Activated CD8-positive, alpha-beta memory T cell treated with anti-CD3 and anti-CD28 coated beads, Interleukin-2, amount 50 U/mL, for 48 hours (primary cell): ENCODE data around the gene CTNS.

Experiments
- DNase-seq: peaks from one replicate; pipeline ENCODE4 v3.0.0-alpha.2; 2020

Gene CTNS

DNA sequence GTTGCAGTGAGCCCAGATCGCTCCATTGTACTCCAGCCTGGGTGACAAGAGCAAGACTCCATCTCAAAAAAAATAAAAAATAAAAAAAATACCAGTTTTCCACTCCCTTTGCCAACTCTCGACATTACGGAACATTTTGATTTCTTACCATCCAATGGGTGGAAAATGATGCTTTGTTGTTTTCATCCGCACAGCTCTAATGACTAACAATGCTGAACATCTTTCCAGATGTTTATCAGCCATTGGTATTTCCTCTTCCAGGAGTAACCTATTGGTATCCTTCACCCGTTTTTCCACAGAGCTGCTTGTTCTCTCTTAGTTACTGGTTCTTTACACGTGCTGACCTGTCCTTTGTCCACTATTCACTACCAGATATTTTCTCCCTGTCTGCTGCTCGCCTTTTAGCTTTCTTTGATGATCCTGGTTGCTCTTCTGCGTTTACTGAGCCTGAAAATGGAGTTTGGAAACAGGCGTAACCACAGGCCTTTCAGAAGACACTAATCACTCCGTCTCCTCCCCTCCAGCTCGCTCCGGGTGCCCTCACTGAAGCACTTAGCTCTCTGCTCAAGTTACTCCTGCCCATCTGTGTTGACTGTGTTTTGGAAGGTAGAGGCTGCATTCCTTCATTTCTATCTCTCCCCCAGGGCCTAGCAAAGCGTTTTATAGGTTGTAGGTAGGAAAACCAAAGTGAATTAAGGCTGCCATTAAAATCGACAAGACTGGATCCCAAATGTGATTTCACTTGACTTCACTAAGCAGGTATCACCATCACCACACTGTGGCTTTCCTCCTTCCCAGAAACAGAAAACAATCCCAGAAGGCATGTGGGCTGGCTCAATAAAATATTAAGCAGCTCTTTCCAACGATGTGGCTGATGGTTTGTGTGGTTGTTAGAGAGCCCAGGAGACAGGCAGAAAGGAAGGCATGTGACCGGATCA is 9.5 kb upstream of the CTNS start:
- DNase-seq: no peak

DNA sequence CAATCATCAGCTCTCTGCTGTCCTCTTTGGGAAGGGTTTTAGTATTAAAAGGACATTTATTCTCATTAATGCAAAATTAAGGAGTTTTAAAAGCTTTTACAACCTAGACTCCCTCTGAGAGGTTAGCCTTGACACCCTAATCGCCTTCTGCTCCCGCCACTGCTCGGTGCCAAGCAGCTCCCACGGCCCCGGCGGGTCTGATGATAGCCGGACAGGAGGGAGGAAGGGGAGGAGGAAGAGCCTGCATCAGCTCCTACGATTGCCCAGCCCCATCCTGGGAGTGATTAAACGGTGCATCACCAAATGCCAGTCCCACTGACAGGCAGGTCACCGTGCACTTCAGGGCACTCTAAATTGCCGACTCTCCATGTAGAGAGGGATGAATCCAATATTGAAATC is 8.8 kb upstream of the CTNS start:
- no peak for DNase-seq

DNA sequence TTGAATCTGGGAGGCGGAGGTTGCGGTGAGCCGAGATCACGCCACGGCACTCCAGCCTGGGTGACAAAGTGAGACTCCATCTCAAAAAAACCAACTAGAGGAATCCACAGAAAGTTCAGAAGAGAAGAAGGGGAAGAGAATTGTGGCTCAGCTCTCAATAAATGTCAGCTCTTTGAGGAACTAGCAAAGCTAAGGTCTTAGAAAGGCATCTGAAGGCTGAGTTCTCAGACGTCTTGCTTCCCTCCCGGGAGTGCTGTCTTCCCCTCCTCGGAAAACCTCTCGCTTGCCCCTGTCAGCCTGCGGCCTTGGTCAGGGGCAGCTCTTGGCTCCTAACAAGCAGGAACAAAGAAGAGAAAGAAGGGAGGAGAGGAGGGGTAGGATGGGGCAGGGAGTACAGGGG is 5.8 kb upstream of the CTNS start:
- no peak for DNase-seq

- DNase-seq: no peak
Observed at GRCh38 chr17:3632287-3632686, 4.3 kb upstream of the CTNS start.

GRCh38 chr17:3635474-3636153 is 946 bp upstream of the CTNS start:
- no peak for DNase-seq

DNA sequence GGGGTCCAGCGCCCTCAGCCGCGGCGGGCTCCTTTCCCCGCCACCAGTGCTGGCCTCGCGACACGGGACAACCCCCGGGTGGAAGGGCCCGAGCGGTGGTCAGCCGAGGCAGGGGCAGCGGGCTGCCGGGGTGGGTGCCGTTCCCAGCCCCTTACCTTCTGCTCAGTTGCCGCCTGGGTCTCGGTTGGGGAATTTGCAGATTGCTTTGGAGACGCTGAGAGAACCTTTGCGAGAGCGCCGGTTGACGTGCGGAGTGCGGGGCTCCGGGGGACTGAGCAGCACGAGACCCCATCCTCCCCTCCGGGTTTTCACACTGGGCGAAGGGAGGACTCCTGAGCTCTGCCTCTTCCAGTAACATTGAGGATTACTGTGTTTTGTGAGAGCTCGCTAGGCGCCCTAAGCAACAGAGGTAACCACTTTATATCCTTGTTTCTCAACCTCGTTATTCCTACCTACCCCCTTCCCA is 381 bp downstream of the CTNS start:
- DNase-seq: peak; percentile 63

DNA sequence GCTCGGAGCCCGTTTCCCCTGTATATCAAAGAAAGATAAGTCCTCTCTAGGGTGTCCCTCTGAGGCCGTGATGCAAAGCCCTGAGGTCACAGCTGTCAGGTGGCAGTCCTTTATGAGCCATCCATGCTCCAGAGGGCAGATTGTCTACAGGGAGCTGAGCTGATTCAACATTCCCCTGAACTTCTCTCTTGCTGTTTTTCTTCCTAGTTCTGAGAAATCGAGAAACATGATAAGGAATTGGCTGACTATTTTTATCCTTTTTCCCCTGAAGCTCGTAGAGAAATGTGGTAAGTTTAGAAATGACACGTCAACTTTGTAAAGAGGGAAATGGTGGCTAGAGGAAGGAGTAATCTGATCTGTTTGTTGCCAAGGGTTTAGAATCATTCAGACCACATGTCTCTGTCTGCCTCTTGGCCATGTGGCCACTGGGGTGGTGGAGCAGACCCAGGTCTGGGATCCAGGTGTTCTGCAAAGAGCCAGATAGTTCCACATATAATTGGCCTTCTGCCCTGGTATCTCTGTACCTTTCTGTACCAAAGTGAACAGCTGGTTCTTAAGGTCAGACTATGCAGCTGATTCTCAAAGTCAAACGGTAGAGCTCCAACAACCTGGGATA is 3.5 kb downstream of the CTNS start:
- peak; percentile 76 for DNase-seq

DNA sequence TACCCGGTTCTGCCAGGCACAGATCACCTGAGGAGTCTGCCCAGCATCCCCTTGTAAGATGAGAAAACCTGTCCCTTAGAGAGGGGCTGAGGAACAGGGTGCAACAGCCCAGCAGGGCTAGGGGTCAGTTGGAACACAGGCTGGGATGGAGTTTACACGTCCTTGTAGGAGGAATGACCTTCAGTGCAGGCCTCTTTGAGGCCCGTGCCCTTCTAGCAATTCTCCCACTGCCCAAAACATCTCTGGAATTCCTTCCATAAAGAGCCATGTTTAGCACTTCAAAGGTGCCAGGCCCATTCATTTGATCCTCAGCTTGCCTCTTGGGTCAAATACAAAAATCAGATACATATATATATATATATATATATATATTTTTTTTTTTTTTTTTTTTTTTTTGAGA is 4.5 kb downstream of the CTNS start:
- no peak for DNase-seq

GRCh38 chr17:3641717-3642486 is 5.3 kb downstream of the CTNS start:
- DNase-seq: no peak

- DNase-seq: peak; percentile 69
Observed at GRCh38 chr17:3643889-3644349, 7.4 kb downstream of the CTNS start.

GRCh38 chr17:3645310-3645709 is 8.8 kb downstream of the CTNS start:
- DNase-seq: no peak

- no peak for DNase-seq
Observed at GRCh38 chr17:3647251-3647650, 10.7 kb downstream of the CTNS start.

- peak; percentile 70 for DNase-seq
Observed at GRCh38 chr17:3647769-3648555, 11.4 kb downstream of the CTNS start.

DNA sequence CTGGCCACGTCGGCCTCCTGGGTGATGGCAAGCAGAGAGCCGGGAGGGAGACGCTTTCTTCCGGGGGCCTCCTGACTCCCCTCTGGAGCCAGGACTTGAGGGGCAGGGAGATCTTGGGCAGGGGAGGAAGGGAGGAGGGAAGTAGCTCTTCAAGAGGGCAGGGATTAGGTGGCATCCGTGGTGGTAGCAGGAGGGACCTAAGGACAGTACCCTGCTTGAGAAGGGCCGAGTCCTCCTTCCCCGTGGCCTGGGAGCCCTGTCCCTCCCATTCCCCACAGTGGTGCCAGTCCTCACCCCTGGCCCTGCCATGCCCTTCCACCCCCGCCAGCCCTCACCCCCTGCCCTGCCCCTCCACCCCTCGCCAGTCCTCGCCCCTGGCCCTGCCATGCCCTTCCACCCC is 19.2 kb downstream of the CTNS start:
- no peak for DNase-seq

DNA sequence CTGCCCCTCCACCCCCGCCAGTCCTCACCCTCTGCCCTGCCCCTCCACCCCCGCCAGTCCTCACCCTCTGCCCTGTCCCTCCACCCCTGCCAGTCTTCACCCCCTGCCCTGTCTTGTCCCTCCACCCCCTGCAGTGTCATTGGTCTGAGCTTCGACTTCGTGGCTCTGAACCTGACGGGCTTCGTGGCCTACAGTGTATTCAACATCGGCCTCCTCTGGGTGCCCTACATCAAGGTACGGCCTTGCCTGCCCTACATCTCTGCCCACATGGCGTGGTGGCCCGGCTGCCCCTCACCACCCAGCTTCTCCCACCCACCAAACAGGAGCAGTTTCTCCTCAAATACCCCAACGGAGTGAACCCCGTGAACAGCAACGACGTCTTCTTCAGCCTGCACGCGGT is 19.8 kb downstream of the CTNS start:
- DNase-seq: no peak

GRCh38 chr17:3656755-3657587 is 20.4 kb downstream of the CTNS start:
- no peak for DNase-seq

- no peak for DNase-seq
Observed at GRCh38 chr17:3657588-3657869, 21.0 kb downstream of the CTNS start.

DNA sequence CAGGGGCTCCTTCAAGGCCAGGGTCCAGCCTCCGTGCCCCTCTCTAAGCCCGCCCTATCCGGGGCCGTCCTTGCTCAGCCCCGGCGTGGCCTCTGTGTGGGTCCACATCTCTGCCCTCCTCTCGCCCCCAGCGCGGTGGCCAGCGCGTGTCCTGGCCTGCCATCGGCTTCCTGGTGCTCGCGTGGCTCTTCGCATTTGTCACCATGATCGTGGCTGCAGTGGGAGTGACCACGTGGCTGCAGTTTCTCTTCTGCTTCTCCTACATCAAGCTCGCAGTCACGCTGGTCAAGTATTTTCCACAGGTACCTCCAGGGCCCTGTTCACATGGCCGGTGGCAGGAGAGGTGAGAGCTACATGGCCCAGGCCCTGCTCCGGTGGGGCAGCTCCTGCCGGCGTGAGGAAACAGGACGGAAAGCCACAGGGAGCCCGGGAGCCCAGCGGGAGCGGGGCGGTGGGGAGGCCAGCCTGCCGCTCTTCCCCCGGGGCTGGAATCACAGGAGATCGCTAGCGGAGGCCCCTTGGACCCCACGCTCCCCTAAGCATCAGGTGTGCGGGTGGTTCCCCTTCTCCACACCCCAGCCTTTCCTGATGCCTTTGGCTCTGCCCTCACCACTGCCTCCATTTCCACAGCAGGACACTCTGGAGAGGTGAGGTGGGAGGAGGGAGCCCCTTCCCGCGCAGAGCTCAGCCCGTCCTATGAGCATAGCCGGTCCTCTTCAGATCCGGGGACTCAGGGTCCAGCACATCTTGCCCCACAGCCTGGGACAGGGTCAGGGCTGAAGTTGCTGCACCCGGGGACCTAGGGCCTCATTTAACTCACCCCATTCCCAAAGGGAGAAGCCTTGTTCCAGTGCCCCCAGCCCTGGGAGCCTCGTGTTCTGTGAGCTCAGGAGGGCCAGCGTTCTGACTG is 21.6 kb downstream of the CTNS start:
- DNase-seq: no peak

DNA sequence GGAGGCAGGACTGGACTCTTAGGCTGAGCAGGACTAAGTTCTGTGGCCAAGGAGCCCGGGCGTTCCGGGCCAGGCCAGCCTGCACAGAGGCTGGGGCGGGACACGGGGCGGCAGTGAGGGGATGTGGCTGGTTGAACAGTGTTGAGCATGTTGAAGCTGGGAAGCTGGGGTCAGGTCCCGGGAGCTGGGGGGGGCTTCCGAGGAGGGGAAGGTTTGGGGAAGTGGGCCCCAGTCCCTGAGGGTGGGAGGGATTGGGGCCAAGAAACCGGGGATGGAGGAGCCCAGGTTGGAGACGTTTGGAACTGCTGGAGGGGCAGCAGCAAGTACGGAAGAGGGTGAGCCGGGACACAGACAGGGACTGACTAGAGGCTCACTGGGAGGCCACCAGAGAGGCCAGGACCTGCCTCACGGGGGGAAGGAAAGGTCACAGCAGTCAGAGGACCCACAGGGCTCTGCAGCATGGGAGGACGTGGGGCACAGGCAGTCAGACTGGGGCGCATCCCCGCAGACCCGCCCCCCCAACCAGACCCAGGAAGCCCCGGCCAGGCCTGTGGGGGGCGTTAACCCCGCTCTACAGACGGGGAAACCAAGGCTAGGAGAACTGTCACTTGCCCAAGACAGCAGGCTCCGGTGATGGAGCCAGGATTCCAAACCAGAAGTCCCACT is 22.4 kb downstream of the CTNS start:
- DNase-seq: no peak
